HG03575 (cell line): ENCODE data around the gene ZSCAN10.
"Not testable (repeated sequence)": the region's sequence is repeated elsewhere in the genome, so short reads cannot be mapped to it uniquely, and the experiment has no call there.

Source experiments
- ATAC-seq: cut with Tn5 transposase; IDR thresholded peaks from one replicate; pipeline ENCODE4 v1.9.1; 2021; ENCODE audit not compliant: unreplicated experiment, insufficient number of reproducible peaks, low FRiP score; ENCODE audit errors: extremely low read depth

The ZSCAN10 gene

DNA sequence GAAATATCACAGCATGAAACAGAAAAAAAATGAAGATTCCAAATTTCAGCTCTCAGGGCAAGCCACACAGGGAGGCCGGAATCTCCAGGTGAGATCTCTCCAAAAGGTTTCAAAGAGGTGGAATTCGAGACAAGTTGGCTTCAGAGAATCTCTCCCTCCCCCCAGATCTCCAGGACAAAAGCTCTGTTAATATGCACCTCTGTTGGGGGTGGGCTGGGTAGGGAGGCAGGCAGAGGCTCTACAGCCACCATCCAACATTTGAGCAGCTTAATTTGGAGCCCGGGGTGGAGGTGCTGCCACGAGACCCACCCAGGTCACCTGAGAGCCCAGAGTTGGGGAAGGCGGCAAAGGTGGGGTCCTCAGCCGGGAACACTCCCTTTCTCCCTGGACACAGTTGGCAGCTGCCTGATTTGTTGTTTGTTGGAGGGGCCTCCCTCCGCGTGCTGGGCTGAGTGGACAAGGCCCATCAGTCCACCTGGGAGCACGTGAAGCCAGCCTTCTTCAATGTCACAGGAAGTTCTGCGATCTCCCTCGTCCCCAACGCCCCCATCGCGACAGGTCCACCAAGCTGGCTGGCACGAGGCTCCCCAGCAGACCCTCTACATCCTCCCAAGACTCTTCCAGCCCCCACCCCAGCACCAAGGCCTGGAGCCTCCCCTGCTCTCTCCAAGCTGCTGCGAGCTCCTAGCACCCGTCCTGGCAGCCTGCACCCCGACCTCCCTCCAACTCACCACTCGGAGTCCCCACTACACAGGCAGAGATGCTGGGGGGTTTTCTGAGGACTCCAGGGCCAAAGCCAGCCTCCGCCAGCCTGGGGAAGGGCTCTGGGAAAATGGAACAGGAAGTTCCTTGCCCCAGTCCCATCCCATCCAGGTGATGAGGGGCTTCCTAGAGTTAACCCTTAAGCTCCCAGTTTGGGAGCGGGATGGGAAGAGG, at the start of gene ZSCAN10:
ZSCAN10 (minus strand) TSS at position 836 of the 936 bp plus-strand sequence. CDS start 6,357 bp downstream, outside the sequence.
- ATAC-seq: no peak

DNA sequence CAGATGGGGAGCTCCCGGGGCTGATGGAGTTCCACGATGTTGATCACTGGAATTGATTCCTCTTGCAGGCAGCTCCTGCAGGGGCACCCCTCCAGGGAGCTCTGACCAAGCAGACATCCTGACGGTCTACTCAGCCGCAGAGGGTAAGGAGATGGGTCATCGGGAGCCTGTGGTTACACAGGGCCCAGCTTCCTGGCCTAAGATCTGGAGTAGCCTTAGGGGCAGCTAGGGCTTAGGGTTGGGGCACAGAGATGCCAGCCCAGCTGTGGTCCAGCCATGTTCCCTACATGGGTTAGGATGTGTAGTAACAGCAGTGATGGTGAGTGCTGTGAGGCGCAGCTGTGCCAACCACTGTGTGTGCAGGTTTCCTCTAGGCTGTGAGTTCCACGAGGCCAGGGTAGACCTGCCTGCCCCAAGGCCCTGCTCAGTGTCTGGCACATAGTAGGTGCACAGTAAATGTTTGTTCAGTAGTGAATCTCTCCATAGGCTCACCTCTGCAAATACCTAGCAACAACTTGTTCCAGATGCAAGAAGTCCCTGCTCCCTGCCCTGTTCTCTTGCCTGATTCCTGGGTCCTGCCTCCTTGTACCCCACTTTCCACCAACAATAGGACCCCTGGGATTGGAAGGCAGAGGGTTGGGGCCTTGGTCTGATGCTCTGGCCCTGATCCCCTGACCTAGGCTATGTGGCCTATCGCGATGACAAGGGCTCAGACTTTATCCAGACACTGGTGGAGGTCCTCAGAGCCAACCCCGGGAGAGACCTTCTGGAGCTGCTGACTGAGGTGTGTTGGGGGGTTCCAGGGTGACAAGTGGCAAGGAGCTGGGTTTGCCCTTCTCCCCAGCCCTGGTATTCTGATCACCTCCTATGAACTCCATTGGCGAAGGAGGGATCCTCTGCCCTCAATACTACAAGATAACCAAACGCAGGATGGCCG, 49.4 kb upstream of the ZSCAN10 start:
- ATAC-seq: no peak

DNA sequence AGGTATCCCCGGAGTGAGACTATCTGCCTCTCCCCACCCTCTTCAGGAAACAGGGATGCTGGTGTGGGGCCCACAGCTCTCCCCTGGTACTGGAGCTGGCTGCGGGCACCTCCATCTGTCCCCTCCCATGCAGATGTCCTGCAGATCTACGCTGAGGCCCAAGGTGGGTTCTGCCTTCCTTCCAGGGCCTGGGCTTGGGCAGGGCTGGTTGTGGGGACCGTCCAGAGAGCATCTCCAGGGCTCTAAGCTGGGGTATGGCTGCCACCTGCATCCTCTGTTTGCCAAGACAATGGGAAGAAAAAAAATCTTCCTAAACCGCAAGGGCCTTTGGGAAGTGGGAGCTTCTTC, 48.6 kb upstream of the ZSCAN10 start:
- no peak for ATAC-seq

DNA sequence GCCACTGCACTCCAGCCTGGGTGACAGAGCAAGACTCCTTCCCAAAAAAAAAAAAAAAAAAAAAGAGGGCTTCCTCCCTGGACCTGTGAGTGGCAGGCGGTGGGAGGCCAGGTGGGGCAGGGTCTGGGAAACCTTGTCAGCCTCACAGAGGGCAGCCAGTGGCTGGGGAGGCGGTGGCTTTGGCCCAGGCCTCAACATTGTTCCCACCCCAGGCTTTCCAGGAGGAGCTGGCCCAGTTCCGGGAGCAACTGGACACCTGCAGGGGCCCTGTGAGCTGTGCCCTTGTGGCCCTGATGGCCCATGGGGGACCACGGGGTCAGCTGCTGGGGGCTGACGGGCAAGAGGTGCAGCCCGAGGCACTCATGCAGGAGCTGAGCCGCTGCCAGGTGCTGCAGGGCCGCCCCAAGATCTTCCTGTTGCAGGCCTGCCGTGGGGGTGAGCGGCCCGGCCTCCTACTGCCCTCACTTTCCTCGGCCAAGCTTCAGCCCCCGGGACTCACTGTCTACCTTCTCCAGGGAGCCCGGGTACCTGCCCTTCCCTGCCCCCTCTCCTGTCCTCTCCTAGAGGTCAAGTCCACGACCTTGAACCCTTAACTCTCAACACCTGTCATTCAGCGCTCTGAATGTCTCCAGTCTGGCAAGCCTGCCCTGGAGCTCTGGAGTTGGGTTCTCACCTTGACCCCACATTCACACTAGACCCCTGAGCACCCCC, 48.1 kb upstream of the ZSCAN10 start:
- ATAC-seq: no peak

DNA sequence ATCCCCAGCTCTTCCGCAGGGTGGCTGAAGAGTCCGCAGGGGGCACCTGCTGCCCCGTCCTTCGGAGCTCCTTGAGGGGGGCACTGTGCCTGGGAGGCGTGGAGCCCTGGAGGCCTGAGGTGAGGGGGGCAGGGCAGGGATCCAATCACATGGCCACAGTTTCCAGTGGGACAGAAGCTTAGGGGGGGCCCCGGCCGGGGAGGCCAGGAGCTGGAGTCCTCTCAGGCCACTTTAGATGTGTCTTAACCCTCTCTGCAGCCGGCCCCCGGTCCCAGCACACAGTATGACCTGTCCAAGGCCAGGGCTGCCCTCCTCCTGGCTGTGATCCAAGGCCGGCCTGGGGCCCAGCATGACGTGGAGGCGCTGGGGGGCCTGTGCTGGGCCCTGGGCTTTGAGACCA, 46.6 kb upstream of the ZSCAN10 start:
- ATAC-seq: no peak

DNA sequence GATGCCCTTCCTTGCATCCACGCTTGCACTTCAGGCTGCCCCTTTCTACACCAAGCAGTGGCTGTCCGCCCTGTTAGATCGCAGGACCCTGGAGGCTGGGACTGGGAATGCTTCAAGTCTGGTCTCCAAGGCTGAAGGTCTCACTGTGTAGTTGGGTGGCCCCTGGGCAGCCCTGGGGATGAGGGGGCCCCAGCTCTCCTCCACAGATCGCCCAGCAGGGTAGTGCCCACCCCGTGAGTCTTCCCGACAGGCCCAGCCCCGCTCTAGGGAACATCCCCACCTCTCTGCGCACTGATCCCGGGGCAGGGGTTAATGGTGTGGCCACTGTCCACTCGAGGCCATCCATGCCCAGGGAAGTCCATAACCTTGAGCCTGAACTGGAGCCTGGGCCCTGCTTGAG, 46.1 kb upstream of the ZSCAN10 start:
- ATAC-seq: no peak

DNA sequence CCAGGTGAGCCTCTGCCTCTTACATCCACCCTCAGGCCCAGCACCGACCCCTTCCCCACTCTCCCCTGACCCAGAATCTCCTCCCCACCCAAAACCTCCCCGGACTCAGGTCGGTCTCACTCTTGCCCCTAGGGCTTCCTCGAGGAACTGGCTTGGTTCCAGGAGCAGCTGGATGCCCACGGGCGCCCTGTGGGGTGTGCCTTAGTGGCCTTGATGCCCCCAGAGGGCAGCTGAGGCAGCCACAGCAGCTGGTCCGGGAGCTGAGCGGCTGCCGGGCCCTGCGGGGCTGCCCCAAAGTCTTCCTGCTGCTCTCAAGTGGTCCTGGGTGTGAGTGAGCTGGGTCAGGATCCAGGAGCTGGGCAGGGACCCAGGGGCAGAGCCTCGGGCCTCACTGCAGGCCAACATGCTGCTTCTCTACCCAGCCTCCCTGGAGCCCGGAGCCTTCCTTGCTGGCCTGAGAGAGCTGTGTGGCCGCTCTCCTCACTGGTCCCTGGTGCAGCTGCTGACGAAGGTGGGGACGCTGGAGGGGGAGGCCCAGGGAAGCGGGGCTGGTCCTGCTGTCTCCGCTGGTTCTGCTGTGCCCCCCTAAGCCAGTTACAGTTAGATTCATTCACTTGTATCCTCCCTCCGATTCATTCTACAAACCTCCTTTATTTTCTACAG, 45.4 kb upstream of the ZSCAN10 start:
- no peak for ATAC-seq

DNA sequence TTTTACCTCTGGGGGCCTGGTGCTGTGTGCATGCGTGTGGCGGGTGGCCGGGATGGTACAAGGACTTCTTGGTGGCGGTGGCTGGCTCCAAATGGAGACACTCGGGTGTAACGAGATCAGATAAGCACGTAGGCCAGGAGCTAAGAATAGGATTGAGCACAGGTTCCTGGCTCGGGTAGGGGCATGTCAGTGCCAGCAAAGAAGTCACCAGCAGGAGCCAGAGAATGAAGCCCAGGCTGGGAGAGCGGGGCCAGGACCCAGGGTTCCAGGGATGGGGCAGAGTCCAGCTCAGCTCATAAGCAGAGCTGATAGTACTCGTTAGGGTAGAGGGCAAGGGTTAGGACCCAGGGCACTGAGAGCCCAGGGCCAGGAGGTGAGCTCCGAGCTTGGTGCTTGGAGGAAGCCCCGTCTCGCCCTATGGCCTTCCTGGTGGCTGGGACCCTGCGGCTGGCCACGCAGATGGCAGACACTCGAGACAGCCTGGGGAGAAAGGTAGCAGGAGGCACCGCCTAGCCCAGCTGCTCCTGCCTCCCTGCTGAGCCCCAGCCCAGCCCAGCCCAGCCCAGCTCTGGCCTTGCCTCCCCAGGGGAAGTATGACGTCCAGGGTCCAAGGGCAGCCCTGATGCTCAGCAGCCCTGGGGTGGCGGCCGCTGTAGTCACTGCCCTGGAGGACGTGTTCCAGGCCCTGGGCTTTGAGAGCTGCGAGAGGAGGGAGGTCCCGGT, 44.7 kb upstream of the ZSCAN10 start:
- ATAC-seq: no peak

DNA sequence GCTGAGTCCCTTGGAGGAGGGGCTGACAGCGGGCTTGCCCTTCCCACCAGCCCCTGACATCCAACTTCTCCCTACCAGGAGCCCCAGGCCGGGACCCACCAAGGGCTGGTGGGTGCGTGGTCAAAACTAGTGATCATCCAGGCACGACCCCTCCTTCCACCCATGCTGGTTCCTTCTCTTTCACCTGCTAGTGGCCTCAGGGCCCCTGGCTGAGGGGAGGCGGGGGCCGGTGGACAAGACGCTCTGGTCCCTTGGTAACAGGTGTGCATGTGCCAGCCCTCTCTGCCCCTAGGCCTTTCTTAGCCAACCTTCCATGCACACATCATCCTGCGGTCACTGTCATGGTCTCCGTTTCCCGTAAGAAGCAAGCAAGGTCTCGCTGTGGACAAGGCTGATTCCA, 44.1 kb upstream of the ZSCAN10 start:
- no peak for ATAC-seq

DNA sequence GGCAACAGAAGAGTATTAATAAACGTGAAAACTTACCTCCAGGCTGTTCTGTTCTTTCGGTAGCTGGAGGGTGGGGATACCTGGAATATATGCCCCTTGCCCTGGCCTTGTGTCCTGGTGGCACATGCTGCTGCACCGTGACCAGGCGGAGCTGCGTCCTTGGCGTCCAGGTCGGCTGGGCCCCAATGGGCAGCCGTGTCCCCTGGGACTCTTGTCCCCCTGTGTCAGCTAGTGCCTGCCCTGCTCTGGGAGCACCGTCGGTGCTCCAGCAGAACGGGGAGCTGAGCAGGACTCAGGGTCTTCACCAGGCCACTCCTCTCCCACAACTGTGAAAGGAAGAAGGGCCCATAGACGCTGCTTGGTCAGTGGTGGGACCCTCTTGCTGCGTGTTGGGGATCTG, 43.7 kb upstream of the ZSCAN10 start:
- no peak for ATAC-seq

DNA sequence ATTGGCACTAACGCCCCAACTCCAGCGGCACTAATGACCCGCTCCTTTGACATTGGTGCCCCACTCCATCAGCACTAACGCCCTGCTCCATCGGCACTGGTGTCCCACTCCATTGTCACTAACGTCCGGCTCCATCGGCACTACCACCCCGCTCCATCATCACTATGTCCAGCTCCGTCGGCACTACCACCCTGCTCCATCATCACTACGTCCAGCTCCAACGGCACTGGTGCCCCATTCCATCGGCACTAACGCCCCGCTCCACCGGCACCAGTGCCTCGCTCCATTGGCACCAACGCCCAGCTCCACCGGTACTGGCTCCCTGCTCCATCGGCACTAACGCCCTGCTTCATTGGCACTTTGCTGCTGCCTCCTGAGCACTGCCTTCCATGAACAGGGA, 43.2 kb upstream of the ZSCAN10 start:
- ATAC-seq: no peak

DNA sequence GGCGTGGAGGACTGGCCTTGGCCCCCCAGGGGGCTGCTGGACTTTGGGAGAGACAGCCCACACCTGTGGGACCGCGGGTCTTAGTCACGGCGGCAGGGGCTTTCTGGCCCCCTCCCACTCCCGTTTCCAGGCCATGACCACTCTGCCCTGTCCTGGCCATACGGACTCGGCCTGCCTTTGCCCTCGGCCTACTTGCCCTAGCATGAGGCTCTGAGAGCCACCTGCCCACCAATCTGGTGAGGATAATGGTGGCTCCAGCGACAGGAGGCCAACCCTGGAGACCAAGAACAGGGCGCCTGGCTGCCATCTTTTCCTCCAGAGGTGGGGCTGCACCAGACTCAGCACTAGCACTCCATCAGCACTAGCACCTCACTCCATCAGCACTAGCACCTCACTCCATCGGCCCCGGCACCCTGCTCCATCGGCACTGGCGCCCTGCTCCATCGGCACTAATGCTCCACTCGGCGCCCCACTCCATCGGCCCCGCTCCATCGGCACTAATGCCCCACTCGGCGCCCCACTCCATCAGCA, 42.8 kb upstream of the ZSCAN10 start:
- ATAC-seq: no peak

DNA sequence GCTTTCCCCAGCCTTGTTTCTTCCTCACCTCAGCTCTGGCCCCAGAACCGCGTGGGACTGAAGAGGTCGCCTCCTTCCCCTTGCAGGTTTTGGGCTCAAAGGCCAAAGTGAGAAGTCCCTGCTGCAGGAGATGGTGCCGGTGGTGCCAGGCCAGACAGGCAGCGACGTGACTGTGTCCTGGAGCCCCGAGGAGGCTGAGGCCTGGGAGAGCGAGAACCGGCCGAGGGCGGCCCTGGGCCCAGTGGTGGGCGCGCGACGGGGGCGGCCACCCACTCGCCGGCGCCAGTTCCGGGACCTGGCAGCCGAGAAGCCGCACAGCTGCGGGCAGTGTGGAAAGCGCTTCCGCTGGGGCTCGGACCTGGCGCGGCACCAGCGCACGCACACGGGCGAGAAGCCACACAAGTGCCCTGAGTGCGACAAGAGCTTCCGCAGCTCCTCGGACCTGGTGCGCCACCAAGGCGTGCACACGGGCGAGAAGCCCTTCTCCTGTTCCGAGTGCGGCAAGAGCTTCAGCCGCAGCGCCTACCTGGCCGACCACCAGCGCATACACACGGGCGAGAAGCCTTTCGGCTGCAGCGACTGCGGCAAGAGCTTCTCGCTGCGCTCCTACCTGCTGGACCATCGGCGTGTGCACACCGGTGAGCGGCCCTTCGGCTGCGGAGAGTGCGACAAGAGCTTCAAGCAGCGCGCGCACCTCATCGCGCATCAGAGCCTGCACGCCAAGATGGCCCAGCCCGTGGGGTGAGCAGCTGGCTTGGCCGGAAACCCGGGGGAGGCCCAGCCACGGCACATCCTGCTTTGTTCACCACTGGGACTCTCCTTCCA, 41.7 kb upstream of the ZSCAN10 start:
- ATAC-seq: no peak

DNA sequence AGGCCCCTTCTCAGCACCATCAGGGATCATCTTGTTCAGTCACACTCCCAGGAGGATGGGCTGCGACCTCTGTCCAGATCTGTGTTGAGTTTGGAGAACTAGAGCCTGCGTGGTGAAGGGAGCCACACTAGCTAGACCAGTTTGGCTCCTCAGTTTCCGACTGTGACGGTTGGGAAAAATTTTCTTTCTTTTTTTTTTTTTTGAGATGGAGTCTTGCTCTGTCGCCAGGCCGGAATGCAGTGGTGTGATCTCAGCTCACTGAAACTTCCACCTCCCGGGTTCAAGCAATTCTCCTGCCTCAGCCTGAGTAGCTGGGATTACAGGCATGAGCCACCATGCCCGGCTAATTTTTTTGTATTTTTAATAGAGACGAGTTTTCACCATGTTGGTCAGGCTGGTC, 40.5 kb upstream of the ZSCAN10 start:
- ATAC-seq: not testable (repeated sequence)

DNA sequence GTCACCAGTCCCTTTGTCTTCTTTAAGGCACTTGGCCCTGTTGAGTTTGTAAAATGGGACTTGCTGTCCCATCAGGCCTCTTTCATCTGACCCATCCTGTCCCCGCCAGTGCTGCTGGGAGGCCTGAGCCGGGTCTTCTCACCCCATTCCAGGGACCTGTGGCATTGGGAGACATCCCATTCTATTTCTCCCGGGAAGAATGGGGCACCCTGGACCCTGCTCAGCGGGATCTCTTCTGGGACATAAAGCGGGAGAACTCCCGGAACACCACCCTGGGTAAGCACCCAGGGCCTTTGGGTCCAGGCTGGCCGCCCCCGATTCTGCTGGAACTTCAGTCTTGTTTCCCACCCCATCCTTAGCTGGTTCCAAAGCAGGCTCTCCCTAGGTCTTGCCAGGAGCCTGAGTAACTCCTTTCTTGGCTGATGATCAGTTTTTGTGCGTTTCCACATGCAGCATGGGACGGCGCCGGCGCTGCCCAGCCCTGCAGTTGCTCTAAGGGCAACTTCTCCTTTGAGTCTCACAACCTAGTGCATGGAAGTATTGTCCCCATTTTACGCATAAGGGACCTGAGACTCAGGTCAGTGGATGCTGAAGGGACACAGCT, 39.8 kb upstream of the ZSCAN10 start:
- ATAC-seq: no peak

DNA sequence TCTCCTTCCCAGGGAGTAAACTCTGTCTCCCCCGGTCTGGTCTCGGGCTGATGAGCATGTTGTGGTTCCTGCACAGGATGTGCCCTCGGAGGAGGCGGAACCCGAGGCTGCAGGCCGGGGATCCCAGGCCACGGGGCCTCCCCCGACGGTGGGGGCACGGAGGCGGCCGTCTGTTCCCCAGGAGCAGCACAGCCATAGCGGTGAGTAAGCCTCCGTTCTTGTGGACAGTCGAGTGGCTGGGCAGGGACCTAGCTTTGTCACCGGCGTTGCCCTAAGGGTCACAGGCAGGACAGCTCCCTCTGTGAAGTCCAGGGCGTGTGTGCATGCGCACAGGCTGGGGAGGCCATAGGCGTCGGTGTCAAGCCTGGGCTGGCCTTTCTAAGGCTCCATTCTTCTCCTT, 39.2 kb upstream of the ZSCAN10 start:
- no peak for ATAC-seq

DNA sequence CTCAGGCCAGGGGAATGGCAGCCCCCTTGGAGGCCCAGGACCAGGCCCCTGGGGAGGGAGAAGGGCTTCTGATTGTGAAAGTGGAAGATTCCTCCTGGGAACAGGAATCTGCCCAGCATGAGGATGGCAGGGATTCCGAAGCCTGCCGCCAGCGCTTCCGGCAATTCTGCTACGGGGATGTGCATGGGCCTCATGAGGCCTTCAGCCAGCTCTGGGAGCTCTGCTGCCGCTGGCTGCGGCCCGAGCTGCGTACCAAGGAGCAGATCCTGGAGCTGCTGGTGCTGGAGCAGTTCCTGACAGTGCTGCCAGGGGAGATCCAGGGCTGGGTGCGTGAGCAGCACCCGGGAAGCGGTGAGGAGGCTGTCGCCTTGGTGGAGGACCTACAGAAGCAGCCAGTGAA, 38.2 kb upstream of the ZSCAN10 start:
- ATAC-seq: no peak
